ENCODE data around the gene EVX2. TPM values are rescaled to one million over a fixed set of nuclear protein-coding genes. Genes with fewer than 3 reads are reported as not detected.
A peak's percentile ranks its signal among the peaks of the same experiment; 100 is the strongest.

The EVX2 gene
- total RNA-seq, 2 donors from 2014 or later, result not detected

- Histone ChIP-seq H3K4me1 (ENCODE audit: control insufficient read depth in 1 of 2, low read depth in 2 of 2) (peaks cover 8 to 32% of the 10 kb centered on the region in 2 donors), H3K27ac (no peak within 1 kb of the TSS), H3K4me3 (peak within 1 kb of the TSS; percentile 52), H3K9me3 (no peaks in the 10 kb centered on the region), H3K36me3 (no peaks in the 10 kb centered on the region), H3K27me3 (replicated peaks; ENCODE audit: insufficient read depth) (peaks cover 63% of the 10 kb centered on the region)
- DNase-seq (ENCODE audit: low spot score) (no peak), ATAC-seq (ENCODE audit: insufficient number of reproducible peaks, low FRiP score, low read depth) (no peak)
- TF ChIP-seq CTCF (IDR thresholded peaks at IDR 0.05), result no peak
Observed at GRCh38 chr2:176092270-176093144, 8.7 kb upstream of the EVX2 start, which contains the start of gene HOXD13. Gene HOXD13, plus strand, starts transcription at chr2:176092721. Its CDS starts 170 bp downstream, at chr2:176092891.

GRCh38 chr2:176091329-176092258, 7.8 kb upstream of the EVX2 start:
- Histone ChIP-seq H3K9me3 (no peaks in the 10 kb centered on the region), H3K36me3 (no peaks in the 10 kb centered on the region), H3K4me1 (ENCODE audit: control insufficient read depth in 1 of 2, low read depth in 2 of 2) (peaks cover 7 to 23% of the 10 kb centered on the region in 2 donors), H3K27me3 (replicated peaks; ENCODE audit: insufficient read depth) (peaks cover 68% of the 10 kb centered on the region), H3K27ac (no peak overlapping the region), H3K4me3 (no peak overlapping the region)
- TF ChIP-seq CTCF (IDR thresholded peaks at IDR 0.05), result no peak
- DNase-seq (ENCODE audit: low spot score), result no peak
- no peak for ATAC-seq (ENCODE audit: insufficient number of reproducible peaks, low FRiP score, low read depth)

DNA sequence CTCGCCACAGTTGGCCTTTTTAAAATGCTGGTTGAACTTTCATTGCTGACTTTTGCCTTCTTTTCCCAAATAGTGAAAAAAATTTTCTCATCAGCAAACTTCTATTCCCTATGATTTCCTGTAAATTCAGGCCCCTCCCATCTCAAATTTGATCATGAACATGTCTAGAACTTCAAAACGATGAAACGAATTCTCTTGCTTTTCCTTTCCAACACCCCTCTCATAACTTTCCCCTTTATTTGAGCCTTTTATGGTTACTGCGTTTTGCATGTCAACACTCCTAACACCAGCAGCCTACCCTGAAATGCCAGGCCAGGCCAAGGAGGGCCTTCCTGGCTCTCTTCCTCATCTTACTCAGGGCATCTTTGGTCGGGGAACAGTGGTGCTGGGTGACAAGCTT, 7.1 kb upstream of the EVX2 start:
- Histone ChIP-seq H3K9me3 (no peaks in the 10 kb centered on the region), H3K27me3 (replicated peaks; ENCODE audit: insufficient read depth) (peaks cover 69% of the 10 kb centered on the region), H3K4me3 (no peak overlapping the region), H3K4me1 (ENCODE audit: control insufficient read depth in 1 of 2, low read depth in 2 of 2) (peaks cover 6 to 20% of the 10 kb centered on the region in 2 donors), H3K27ac (no peak overlapping the region), H3K36me3 (no peaks in the 10 kb centered on the region)
- no peak for TF ChIP-seq CTCF (IDR thresholded peaks at IDR 0.05)
- DNase-seq (ENCODE audit: low spot score) (no peak), ATAC-seq (ENCODE audit: insufficient number of reproducible peaks, low FRiP score, low read depth) (no peak)

- no peak for TF ChIP-seq CTCF (IDR thresholded peaks at IDR 0.05)
- peaks cover 7 to 20% of the 10 kb centered on the region in 2 donors for H3K4me1 ChIP-seq (ENCODE audit: control insufficient read depth in 1 of 2, low read depth in 2 of 2)
- no peak overlapping the region for H3K4me3 ChIP-seq
- ATAC-seq (ENCODE audit: insufficient number of reproducible peaks, low FRiP score, low read depth), result no peak
- no peaks in the 10 kb centered on the region for H3K36me3 ChIP-seq
- DNase-seq (ENCODE audit: low spot score), result no peak
- H3K9me3 ChIP-seq, result no peaks in the 10 kb centered on the region
- peaks cover 65% of the 10 kb centered on the region for H3K27me3 ChIP-seq (replicated peaks; ENCODE audit: insufficient read depth)
- no peak overlapping the region for H3K27ac ChIP-seq
Observed at GRCh38 chr2:176089843-176090395, 6.2 kb upstream of the EVX2 start.
